HG03060 (cell line): ENCODE results near the gene CABLES2.
"Not testable (repeated sequence)": the region's sequence is repeated elsewhere in the genome, so short reads cannot be mapped to it uniquely, and the experiment has no call there.

Experiments used
- ATAC-seq: cut with Tn5 transposase; IDR thresholded peaks from one replicate; pipeline ENCODE4 v1.9.1; 2021; ENCODE audit warnings: low read depth, moderate number of reproducible peaks; ENCODE audit not compliant: unreplicated experiment

The CABLES2 gene

GRCh38 chr20:62437496-62437895 lies 30.4 kb upstream of the CABLES2 start:
- no peak for ATAC-seq

GRCh38 chr20:62436692-62437091 lies 29.6 kb upstream of the CABLES2 start:
- ATAC-seq, result no peak

- no peak for ATAC-seq
These were observed 26.8 kb upstream of the CABLES2 start for GRCh38 chr20:62433658-62434497.

- ATAC-seq, result no peak
These were observed 23.9 kb upstream of the CABLES2 start for GRCh38 chr20:62430866-62431447.

- no peak for ATAC-seq
These were observed 23.3 kb upstream of the CABLES2 start for GRCh38 chr20:62430311-62430853.

- ATAC-seq, result no peak
These were observed 22.6 kb upstream of the CABLES2 start for GRCh38 chr20:62429455-62430310.

GRCh38 chr20:62428396-62429295 lies 21.6 kb upstream of the CABLES2 start:
- no peak for ATAC-seq

GRCh38 chr20:62428002-62428372 lies 20.9 kb upstream of the CABLES2 start:
- ATAC-seq, result no peak

- ATAC-seq, result no peak
These were observed 20.3 kb upstream of the CABLES2 start, which contains the start of gene RBBP8NL for GRCh38 chr20:62427172-62428001. RBBP8NL (minus strand) TSS chr20:62427539; CDS start chr20:62419647, 7,892 bp downstream.

- ATAC-seq, result no peak
These were observed 19.6 kb upstream of the CABLES2 start for GRCh38 chr20:62426699-62427131.

- not testable (repeated sequence) for ATAC-seq
These were observed 18.9 kb upstream of the CABLES2 start for GRCh38 chr20:62426059-62426348.

- ATAC-seq, result no peak
These were observed 18.4 kb upstream of the CABLES2 start for GRCh38 chr20:62425281-62426058.

GRCh38 chr20:62424249-62425107 lies 17.4 kb upstream of the CABLES2 start:
- no peak for ATAC-seq

GRCh38 chr20:62423326-62423706 lies 16.2 kb upstream of the CABLES2 start:
- ATAC-seq, result no peak

GRCh38 chr20:62422636-62423325 lies 15.7 kb upstream of the CABLES2 start:
- no peak for ATAC-seq

GRCh38 chr20:62421716-62421990 lies 14.6 kb upstream of the CABLES2 start:
- no peak for ATAC-seq
